WTC11 (cell line): ENCODE data around the gene RUVBL2.

Source experiments
- ATF1 ChIP-seq: sonication (generic); formaldehyde crosslinking; IDR thresholded peaks from 2 replicates; pipeline ENCODE4 v1.8.1; 2023; ENCODE audit warnings: mild to moderate bottlenecking, moderate library complexity, missing genetic modification reagents
- CBFB ChIP-seq: sonication (generic); formaldehyde crosslinking; IDR thresholded peaks from 2 replicates; pipeline ENCODE4 v1.8.1; 2022; ENCODE audit warnings: mild to moderate bottlenecking, low read depth, missing genetic modification reagents
- CTCF ChIP-seq: fragments of 200-600 bp; IDR thresholded peaks from 2 replicates; pipeline ENCODE4 v1.8.0; 2022; ENCODE audit warnings: antibody characterized with exemption
- NFYB ChIP-seq: sonication (generic); formaldehyde crosslinking; conservative IDR thresholded peaks from 2 replicates; pipeline ENCODE4 v1.8.0; 2022; ENCODE audit warnings: low read depth, missing genetic modification reagents
- PREB ChIP-seq: sonication (generic); formaldehyde crosslinking; IDR thresholded peaks from 2 replicates; pipeline ENCODE4 v1.8.1; 2022; ENCODE audit warnings: mild to moderate bottlenecking, missing genetic modification reagents, moderate library complexity, borderline replicate concordance
- TP53 ChIP-seq: sonication (generic); formaldehyde crosslinking; IDR thresholded peaks from 2 replicates; pipeline ENCODE4 v1.8.1; 2023; ENCODE audit warnings: mild to moderate bottlenecking, missing genetic modification reagents
- TF ChIP-seq, protein P1 (sequence below): sonication (generic); formaldehyde crosslinking; IDR thresholded peaks from 2 replicates; pipeline ENCODE4 v1.8.1; 2023; ENCODE audit warnings: mild to moderate bottlenecking, missing genetic modification reagents

DNA sequence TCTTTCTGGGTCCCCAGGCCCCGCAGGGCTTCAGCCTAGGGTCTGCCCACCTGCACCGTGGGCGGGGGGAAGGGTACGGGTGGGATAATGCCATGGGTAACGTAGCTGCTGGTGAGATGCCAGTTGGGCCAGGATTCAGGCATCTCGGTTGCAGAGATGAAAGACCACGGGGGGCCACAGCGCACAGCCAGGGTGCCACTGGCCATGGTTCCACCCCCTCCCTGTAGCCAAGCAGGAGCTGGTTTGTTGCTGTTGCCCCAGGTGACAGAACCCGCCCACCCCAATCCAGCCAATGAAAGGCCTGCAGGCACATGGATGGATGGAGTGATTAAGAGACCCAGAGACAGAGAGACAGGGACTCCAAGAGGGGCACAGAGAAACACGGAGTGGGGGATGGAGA, 64.9 kb downstream of the RUVBL2 start:
- TF ChIP-seq CBFB (CRISPR knock-in tag) (no peak), CTCF (no peak), ATF1 (CRISPR knock-in tag) (no peak), PREB (no peak), NFYB (peak; percentile 54), TP53 (no peak)
- TF ChIP-seq, protein P1, sequence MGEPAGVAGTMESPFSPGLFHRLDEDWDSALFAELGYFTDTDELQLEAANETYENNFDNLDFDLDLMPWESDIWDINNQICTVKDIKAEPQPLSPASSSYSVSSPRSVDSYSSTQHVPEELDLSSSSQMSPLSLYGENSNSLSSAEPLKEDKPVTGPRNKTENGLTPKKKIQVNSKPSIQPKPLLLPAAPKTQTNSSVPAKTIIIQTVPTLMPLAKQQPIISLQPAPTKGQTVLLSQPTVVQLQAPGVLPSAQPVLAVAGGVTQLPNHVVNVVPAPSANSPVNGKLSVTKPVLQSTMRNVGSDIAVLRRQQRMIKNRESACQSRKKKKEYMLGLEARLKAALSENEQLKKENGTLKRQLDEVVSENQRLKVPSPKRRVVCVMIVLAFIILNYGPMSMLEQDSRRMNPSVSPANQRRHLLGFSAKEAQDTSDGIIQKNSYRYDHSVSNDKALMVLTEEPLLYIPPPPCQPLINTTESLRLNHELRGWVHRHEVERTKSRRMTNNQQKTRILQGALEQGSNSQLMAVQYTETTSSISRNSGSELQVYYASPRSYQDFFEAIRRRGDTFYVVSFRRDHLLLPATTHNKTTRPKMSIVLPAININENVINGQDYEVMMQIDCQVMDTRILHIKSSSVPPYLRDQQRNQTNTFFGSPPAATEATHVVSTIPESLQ (CRISPR knock-in tag): no peak
